H1 (cell line): ENCODE data around the gene THRB. TPM values are rescaled to one million over a fixed set of nuclear protein-coding genes. Genes with fewer than 3 reads are reported as not detected.

Experiments
- CTCF ChIA-PET: fragments of 300-600 bp; sonication (Branson Sonifier 250); formaldehyde crosslinking; loops from one replicate; lab custom pipeline; 2021; ENCODE audit not compliant: partially characterized antibody; lab: Charles Lee
- POLR2A ChIA-PET: fragments of 300-600 bp; sonication (Branson Sonifier 250); formaldehyde crosslinking; loops from one replicate; lab custom pipeline; 2021; ENCODE audit warnings: inconsistent platforms; ENCODE audit not compliant: partially characterized antibody; lab: Charles Lee
- DNase-seq, 2 experiments: peaks; one replicate each; pipeline versions ENCODE4 v3.0.0 to v3.0.0-alpha.2; 2010 to 2022; ENCODE audit warnings: low spot score in 2 of 2, low read depth in 1 of 2, mixed read lengths in 1 of 2
- FAIRE-seq: peaks from 2 replicates; lab custom pipeline; 2011; peaks lifted over from hg19 to GRCh38; lab: Jason Lieb, UNC
- H2AFZ ChIP-seq: 2 replicates; pipeline ENCODE4 v1.8.1; 2012; ENCODE audit warnings: low read length, inconsistent platforms
- H2AK5ac ChIP-seq: 2 replicates; pipeline ENCODE4 v1.6.1; 2013; ENCODE audit warnings: low read depth, low read length
- H2BK120ac ChIP-seq: replicated peaks from 2 replicates; pipeline ENCODE3; 2013; ENCODE audit warnings: low read depth, low read length, inconsistent platforms
- H2BK12ac ChIP-seq: 2 replicates; pipeline ENCODE4 v1.6.1; 2013; ENCODE audit warnings: low read depth, low read length
- H2BK15ac ChIP-seq: 2 replicates; pipeline ENCODE4 v1.6.1; 2013; ENCODE audit warnings: low read length
- H2BK20ac ChIP-seq: 2 replicates; pipeline ENCODE4 v1.6.1; 2013; ENCODE audit warnings: low read length
- H2BK5ac ChIP-seq: 2 replicates; pipeline ENCODE4 v1.6.1; 2013; ENCODE audit warnings: low read depth, low read length
- H3K14ac ChIP-seq: 2 replicates; pipeline ENCODE4 v1.6.1; 2013; ENCODE audit warnings: inconsistent platforms; ENCODE audit not compliant: insufficient read length
- H3K18ac ChIP-seq: 2 replicates; pipeline ENCODE4 v1.6.1; 2013; ENCODE audit warnings: low read length; ENCODE audit errors: extremely low read depth
- H3K23ac ChIP-seq: 2 replicates; pipeline ENCODE4 v1.6.1; 2013; ENCODE audit warnings: inconsistent platforms; ENCODE audit not compliant: insufficient read length
- H3K23me2 ChIP-seq: 2 replicates; pipeline ENCODE4 v1.6.1; 2013; ENCODE audit warnings: low read depth, low read length
- H3K27ac ChIP-seq: 2 replicates; pipeline ENCODE4 v1.6.1; 2011; ENCODE audit warnings: low read depth, low read length, inconsistent platforms
- H3K27me3 ChIP-seq, 4 experiments: replicated peaks in 1 of 4; 1 replicate in 1 of 4; 2 replicates in 3 of 4; pipeline versions ENCODE4 v1.6.1 to v1.8.1; 2011 to 2013; ENCODE audit warnings: low read length in 3 of 4, mild to moderate bottlenecking in 3 of 4, inconsistent platforms in 2 of 4, mixed read lengths in 2 of 4, moderate library complexity in 1 of 4; ENCODE audit not compliant: control insufficient read depth in 3 of 4, insufficient read depth in 3 of 4; ENCODE audit errors: extremely low read depth in 1 of 4
- H3K36me3 ChIP-seq, 4 experiments: 2 replicates each; pipeline versions ENCODE4 v1.6.1 to v1.8.1; 2011 to 2013; ENCODE audit warnings: mild to moderate bottlenecking in 4 of 4, low read length in 3 of 4, moderate library complexity in 2 of 4, control low read depth in 1 of 4, inconsistent platforms in 1 of 4; ENCODE audit not compliant: insufficient read depth in 4 of 4, control insufficient read depth in 2 of 4
- H3K4ac ChIP-seq: replicated peaks from 2 replicates; pipeline ENCODE3; 2013; ENCODE audit warnings: low read length, low read depth, mixed read lengths, inconsistent platforms; ENCODE audit not compliant: insufficient read length
- H3K4me1 ChIP-seq, 4 experiments: replicated peaks in 1 of 4; 1 replicate in 1 of 4; 2 replicates in 3 of 4; pipeline versions ENCODE4 v1.6.1 to v1.8.1; 2011 to 2013; ENCODE audit warnings: low read length in 3 of 4, inconsistent platforms in 2 of 4, mixed read lengths in 1 of 4; ENCODE audit not compliant: insufficient read depth in 4 of 4, control insufficient read depth in 3 of 4
- H3K4me2 ChIP-seq, 2 experiments: 2 replicates each; pipeline versions ENCODE4 v1.6.1 to v1.8.1; 2011 to 2013; ENCODE audit warnings: low read depth in 2 of 2, low read length in 2 of 2, control low read depth in 1 of 2, inconsistent platforms in 1 of 2, mild to moderate bottlenecking in 1 of 2; ENCODE audit not compliant: insufficient read depth in 1 of 2
- H3K4me3 ChIP-seq, 4 experiments: fragments of 200-600, 300-600 bp in 1 of 4; sonication (generic), shearing (Covaris generic), sonication (Bioruptor Twin) in 1 of 4; 2 replicates each; pipeline versions ENCODE4 v1.5.1 to v1.8.1; 2011 to 2016; ENCODE audit warnings: low read length in 4 of 4, low read depth in 3 of 4, control low read depth in 2 of 4, inconsistent platforms in 2 of 4, mild to moderate bottlenecking in 2 of 4, mixed read lengths in 1 of 4, moderate library complexity in 1 of 4; ENCODE audit not compliant: insufficient read depth in 2 of 4; ENCODE audit errors: extremely low read depth in 1 of 4
- H3K56ac ChIP-seq: replicated peaks from 2 replicates; pipeline ENCODE3; 2013; ENCODE audit warnings: low read depth, mild to moderate bottlenecking, mixed read lengths, low read length, inconsistent platforms; ENCODE audit not compliant: insufficient read length
- H3K79me1 ChIP-seq: 2 replicates; pipeline ENCODE4 v1.6.1; 2013; ENCODE audit warnings: low read depth, low read length, control low read depth
- H3K79me2 ChIP-seq, 2 experiments: 2 replicates each; pipeline versions ENCODE4 v1.6.1 to v1.8.1; 2012 to 2013; ENCODE audit warnings: low read length in 2 of 2, mild to moderate bottlenecking in 2 of 2, inconsistent platforms in 1 of 2; ENCODE audit not compliant: insufficient read depth in 2 of 2, control insufficient read depth in 1 of 2
- H3K9ac ChIP-seq, 4 experiments: replicated peaks in 1 of 4; 1 replicate in 1 of 4; 2 replicates in 3 of 4; pipeline versions ENCODE4 v1.6.1 to v1.8.1; 2011 to 2013; ENCODE audit warnings: low read depth in 3 of 4, low read length in 3 of 4, control low read depth in 2 of 4, mild to moderate bottlenecking in 2 of 4, moderate library complexity in 2 of 4, inconsistent platforms in 1 of 4; ENCODE audit errors: extremely low read depth in 1 of 4
- H3K9me3 ChIP-seq, 2 experiments: 2 replicates each; pipeline versions ENCODE4 v1.6.1 to v1.8.1; 2012 to 2013; ENCODE audit warnings: mild to moderate bottlenecking in 2 of 2, moderate library complexity in 2 of 2, control low read depth in 1 of 2, inconsistent platforms in 1 of 2, low read depth in 1 of 2, low read length in 1 of 2, mixed read lengths in 1 of 2; ENCODE audit not compliant: insufficient read depth in 2 of 2
- H4K20me1 ChIP-seq, 2 experiments: replicated peaks in 1 of 2; 2 replicates each; pipeline versions ENCODE3 to v1.8.1; 2011 to 2013; ENCODE audit warnings: inconsistent platforms in 2 of 2, low read length in 2 of 2, mild to moderate bottlenecking in 1 of 2; ENCODE audit not compliant: insufficient read depth in 2 of 2, control insufficient read depth in 1 of 2
- H4K5ac ChIP-seq: 2 replicates; pipeline ENCODE4 v1.6.1; 2013; ENCODE audit warnings: low read length, low read depth, mixed read lengths, inconsistent platforms; ENCODE audit not compliant: insufficient read length
- H4K8ac ChIP-seq: 2 replicates; pipeline ENCODE4 v1.8.0; 2013; ENCODE audit warnings: mild to moderate bottlenecking, moderate library complexity, low read length, inconsistent platforms; ENCODE audit not compliant: insufficient read depth; ENCODE audit errors: extremely low read depth
- H4K91ac ChIP-seq: replicated peaks from 2 replicates; pipeline ENCODE3; 2013; ENCODE audit warnings: low read length, mixed read lengths, inconsistent platforms; ENCODE audit not compliant: insufficient read length
- ASH2L ChIP-seq: fragments of 200-600, 300-600 bp; sonication (generic); IDR thresholded peaks from one replicate; pipeline ENCODE4 v1.7.1; 2017; ENCODE audit warnings: low read length
- ATF2 ChIP-seq: IDR thresholded peaks from 2 replicates; pipeline ENCODE4 v1.6.1; 2012; ENCODE audit warnings: low read length, inconsistent platforms
- BCL11A ChIP-seq, 2 experiments: IDR thresholded peaks; one replicate each; pipeline ENCODE4 v1.6.1; 2011; ENCODE audit warnings: low read depth in 2 of 2, low read length in 2 of 2, mild to moderate bottlenecking in 2 of 2
- CBX8 ChIP-seq: fragments of 300-800, 300-1000 bp; sonication (generic); IDR thresholded peaks from 2 replicates; pipeline ENCODE4 v1.7.1; 2016; ENCODE audit warnings: low read depth, low read length, borderline replicate concordance
- CEBPB ChIP-seq: IDR thresholded peaks from 2 replicates; pipeline ENCODE4 v1.6.1; 2012; ENCODE audit warnings: low read depth, low read length
- CHD1 ChIP-seq: IDR thresholded peaks from 2 replicates; pipeline ENCODE4 v1.6.1; 2012; ENCODE audit warnings: low read depth, low read length, improper control_type of control experiment
- EGR1 ChIP-seq: IDR thresholded peaks from 2 replicates; pipeline ENCODE4 v1.6.1; 2011; ENCODE audit warnings: low read depth, low read length, borderline replicate concordance
- GABPA ChIP-seq: IDR thresholded peaks from 2 replicates; pipeline ENCODE4 v1.6.1; 2011; ENCODE audit warnings: mild to moderate bottlenecking, low read length, moderate library complexity, borderline replicate concordance; ENCODE audit not compliant: insufficient read depth
- MAX ChIP-seq: IDR thresholded peaks from 2 replicates; pipeline ENCODE4 v1.6.1; 2012; ENCODE audit warnings: inconsistent platforms
- RAD21 ChIP-seq, 2 experiments: IDR thresholded peaks in 1 of 2; conservative IDR thresholded peaks in 1 of 2; 2 replicates each; pipeline ENCODE4 v1.6.1; 2011; ENCODE audit warnings: low read depth in 2 of 2, low read length in 2 of 2, improper control_type of control experiment in 1 of 2, inconsistent platforms in 1 of 2, mild to moderate bottlenecking in 1 of 2, moderate library complexity in 1 of 2
- RBBP5 ChIP-seq: IDR thresholded peaks from 2 replicates; pipeline ENCODE4 v1.7.1; 2012; ENCODE audit warnings: low read depth, mild to moderate bottlenecking, inconsistent platforms, low read length, moderate library complexity, borderline replicate concordance
- SIRT6 ChIP-seq: IDR thresholded peaks from one replicate; pipeline ENCODE4 v1.7.1; 2012; ENCODE audit warnings: low read length, inconsistent platforms
- TAF7 ChIP-seq: optimal IDR thresholded peaks from 2 replicates; pipeline ENCODE3; 2011; ENCODE audit warnings: low read depth, mild to moderate bottlenecking, inconsistent platforms, low read length, moderate library complexity, borderline replicate concordance
- WGBS, 2 experiments: shearing (Covaris generic) in 1 of 2; methylation state at CpG; one replicate each; pipeline versions ENCODE4 v1.1.6 to v1.1.7; 2013 to 2015; ENCODE audit warnings: low lambda C conversion rate in 2 of 2, mixed read lengths in 2 of 2, inconsistent platforms in 1 of 2, low coverage in 1 of 2, missing lambda C conversion rate in 1 of 2; ENCODE audit not compliant: insufficient replicate concordance in 2 of 2, insufficient coverage in 1 of 2, insufficient read length in 1 of 2; ENCODE audit errors: extremely low coverage in 1 of 2, missing lambda C conversion rate in 1 of 2; 5-methylcytosine and 5-hydroxymethylcytosine counted together
- polyA plus RNA-seq, 7 experiments: library from polyadenylated mRNA; depleted of rRNA in 3 of 7; stranded (reverse) in 5 of 7; unstranded in 2 of 7; fragments of >200 nt in 5 of 7; fragments of 200-250 nt in 2 of 7; gene quantifications; 1 replicate in 5 of 7; 2 replicates in 1 of 7; 4 replicates in 1 of 7; pipeline versions ENCODE4 v1.2.1 to v1.2.3, GENCODE V29; 2011 to 2013; ENCODE audit warnings: missing spikeins in 2 of 7, mixed read lengths in 2 of 7
- total RNA-seq: library from RNA; stranded (reverse); fragmentation: NEBNext Ultra II Directional; extraction: Animal tissue kit (Norgen Biotek cat#: 25700); gene quantifications from 2 replicates; pipeline ENCODE4 v1.2.1, GENCODE V29; 2021

THRB gene
- total and polyA plus RNA-seq, 2 of the 8 experiments (the other 6 are each of a cell fraction or from before 2014, with no cell fraction given): 0.98 to 3.9 TPM

GRCh38 chr3:24138876-24139256, 355.8 kb downstream of the THRB start:
- H3K27ac ChIP-seq: no peak overlapping the region
- H3K18ac ChIP-seq: no peak overlapping the region
- ChIA-PET POLR2A (no interaction called here), CTCF (interaction anchor here (1.2 to 1.9 kb wide), 3 partner anchors 10 to 60 kb away, joined by 3 to 4 read pairs (median 3); no protein-coding TSS in a partner anchor)
- H2BK12ac ChIP-seq: no peak overlapping the region
- H3K9ac ChIP-seq: no peak overlapping the region
- H3K4me2 ChIP-seq: no peak overlapping the region
- no peaks in the 10 kb centered on the region for H3K79me1 ChIP-seq
- no peak overlapping the region for H2BK20ac ChIP-seq
- no peaks in the 10 kb centered on the region for H3K79me2 ChIP-seq
- H3K4ac ChIP-seq: no peak overlapping the region
- no peak for DNase-seq
- H3K9me3 ChIP-seq: no peaks in the 10 kb centered on the region
- no peak overlapping the region for H4K8ac ChIP-seq
- H4K5ac ChIP-seq: no peak overlapping the region
- WGBS, 2 experiments: 84% methylated on average over 1 of the region's 1 CpG; no CpG with 5 or more reads in 1 of the 2 experiments
- no peaks in the 10 kb centered on the region for H3K4me1 ChIP-seq
- no peaks in the 10 kb centered on the region for H3K27me3 ChIP-seq
- no peak overlapping the region for H2BK15ac ChIP-seq
- H4K91ac ChIP-seq: no peak overlapping the region
- no peak overlapping the region for H2BK120ac ChIP-seq
- no peak overlapping the region for H3K14ac ChIP-seq
- H4K20me1 ChIP-seq: no peaks in the 10 kb centered on the region
- H2AK5ac ChIP-seq: no peak overlapping the region
- H3K56ac ChIP-seq: no peak overlapping the region
- no peak overlapping the region for H2BK5ac ChIP-seq
- H2AFZ ChIP-seq: no peak overlapping the region
- H3K23ac ChIP-seq: no peak overlapping the region
- FAIRE-seq: no peak
- H3K36me3 ChIP-seq: no peaks in the 10 kb centered on the region
- H3K23me2 ChIP-seq: no peaks in the 10 kb centered on the region
- no peak overlapping the region for H3K4me3 ChIP-seq
- TF ChIP-seq ASH2L: no peak
- TF ChIP-seq TAF7: no peak
- TF ChIP-seq BCL11A (IDR thresholded peaks at IDR 0.05; ENCODE audit: low read depth in 2 of 2, low read length in 2 of 2): no peak
- no peak for TF ChIP-seq RBBP5
- no peak for TF ChIP-seq EGR1
- no peak for TF ChIP-seq SIRT6
- TF ChIP-seq GABPA: no peak
- TF ChIP-seq RAD21 (IDR thresholded peaks at IDR 0.05 in 1 of 2, conservative IDR thresholded peaks at IDR 0.05 in 1 of 2; ENCODE audit: low read depth in 2 of 2, low read length in 2 of 2): no peak
- no peak for TF ChIP-seq MAX
- no peak for TF ChIP-seq CEBPB
- TF ChIP-seq CBX8: no peak
- no peak for TF ChIP-seq CHD1
- TF ChIP-seq ATF2: no peak
